NCI-H128 (cell line): ENCODE results near the gene FGF19.

Source experiments
- DNase-seq: peaks from one replicate; lab custom pipeline; 2025; ENCODE audit not compliant: unreplicated experiment; lab: John Stamatoyannopoulos, UW

The FGF19 gene, protein sequence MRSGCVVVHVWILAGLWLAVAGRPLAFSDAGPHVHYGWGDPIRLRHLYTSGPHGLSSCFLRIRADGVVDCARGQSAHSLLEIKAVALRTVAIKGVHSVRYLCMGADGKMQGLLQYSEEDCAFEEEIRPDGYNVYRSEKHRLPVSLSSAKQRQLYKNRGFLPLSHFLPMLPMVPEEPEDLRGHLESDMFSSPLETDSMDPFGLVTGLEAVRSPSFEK

GRCh38 chr11:69703768-69704507 is at the start of gene FGF19:
Gene FGF19, minus strand, starts transcription at chr11:69704022. Its CDS starts 146 bp downstream, at chr11:69703876.
- no peak for DNase-seq

- no peak for DNase-seq
These were observed 49.1 kb upstream of the FGF19 start for GRCh38 chr11:69752890-69753289.

- no peak for DNase-seq
These were observed 47.2 kb upstream of the FGF19 start for GRCh38 chr11:69750875-69751597.

DNA sequence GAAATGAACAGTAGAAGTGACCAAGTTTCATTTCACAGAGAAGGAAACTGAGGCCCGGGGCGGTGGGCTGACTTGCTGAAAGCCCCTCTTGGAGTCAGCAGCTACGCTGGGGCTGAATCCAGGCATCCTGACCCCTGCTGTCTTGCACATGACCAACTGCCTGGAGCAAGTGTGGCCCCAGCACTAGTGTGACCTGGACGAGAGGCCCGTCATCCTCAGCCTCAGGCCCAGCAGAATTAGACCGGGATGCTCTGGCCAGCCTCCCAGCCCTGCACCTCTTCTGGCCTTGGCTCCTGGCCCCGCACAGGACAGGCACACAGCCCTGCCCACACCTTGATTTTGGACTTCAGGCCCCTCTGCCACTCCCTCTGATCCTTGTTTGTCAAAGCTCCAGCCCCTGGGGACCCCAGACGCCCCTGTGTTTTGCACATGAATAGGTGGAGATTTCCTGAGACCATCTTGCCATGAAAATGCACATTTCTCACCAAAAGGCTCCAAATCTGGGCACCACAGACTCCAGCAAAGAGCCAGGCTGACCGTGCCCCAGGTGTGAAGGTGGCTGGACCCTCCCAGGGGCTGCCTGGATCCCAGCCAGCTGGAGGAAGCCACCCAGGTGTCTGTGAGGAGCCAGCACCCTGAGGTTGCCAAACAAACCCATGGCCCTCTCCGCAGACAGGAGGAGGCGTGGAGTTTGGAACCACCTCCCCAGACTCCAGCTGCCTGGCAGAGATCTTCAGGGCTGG is 46.5 kb upstream of the FGF19 start:
- DNase-seq = no peak

DNA sequence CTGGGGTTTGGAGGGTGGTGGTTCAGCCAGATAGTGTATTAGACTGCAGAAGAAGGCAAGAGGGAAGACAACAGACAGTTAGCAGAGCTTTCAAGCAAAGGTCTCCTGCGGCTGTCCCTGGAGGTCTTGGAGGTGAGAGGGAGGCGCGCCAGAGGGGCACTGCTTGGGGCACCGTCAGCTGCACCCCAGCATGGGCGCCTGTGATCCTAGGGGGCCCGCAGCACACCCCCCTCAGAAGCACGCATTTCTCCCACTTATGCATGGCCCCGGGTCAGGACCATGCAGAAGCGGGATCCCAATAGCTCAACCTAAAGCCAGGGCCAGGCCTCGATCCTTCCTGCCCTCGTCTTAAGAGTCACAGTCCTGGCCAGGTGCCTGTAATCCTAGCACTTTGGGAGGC is 44.8 kb upstream of the FGF19 start:
- DNase-seq = no peak

DNA sequence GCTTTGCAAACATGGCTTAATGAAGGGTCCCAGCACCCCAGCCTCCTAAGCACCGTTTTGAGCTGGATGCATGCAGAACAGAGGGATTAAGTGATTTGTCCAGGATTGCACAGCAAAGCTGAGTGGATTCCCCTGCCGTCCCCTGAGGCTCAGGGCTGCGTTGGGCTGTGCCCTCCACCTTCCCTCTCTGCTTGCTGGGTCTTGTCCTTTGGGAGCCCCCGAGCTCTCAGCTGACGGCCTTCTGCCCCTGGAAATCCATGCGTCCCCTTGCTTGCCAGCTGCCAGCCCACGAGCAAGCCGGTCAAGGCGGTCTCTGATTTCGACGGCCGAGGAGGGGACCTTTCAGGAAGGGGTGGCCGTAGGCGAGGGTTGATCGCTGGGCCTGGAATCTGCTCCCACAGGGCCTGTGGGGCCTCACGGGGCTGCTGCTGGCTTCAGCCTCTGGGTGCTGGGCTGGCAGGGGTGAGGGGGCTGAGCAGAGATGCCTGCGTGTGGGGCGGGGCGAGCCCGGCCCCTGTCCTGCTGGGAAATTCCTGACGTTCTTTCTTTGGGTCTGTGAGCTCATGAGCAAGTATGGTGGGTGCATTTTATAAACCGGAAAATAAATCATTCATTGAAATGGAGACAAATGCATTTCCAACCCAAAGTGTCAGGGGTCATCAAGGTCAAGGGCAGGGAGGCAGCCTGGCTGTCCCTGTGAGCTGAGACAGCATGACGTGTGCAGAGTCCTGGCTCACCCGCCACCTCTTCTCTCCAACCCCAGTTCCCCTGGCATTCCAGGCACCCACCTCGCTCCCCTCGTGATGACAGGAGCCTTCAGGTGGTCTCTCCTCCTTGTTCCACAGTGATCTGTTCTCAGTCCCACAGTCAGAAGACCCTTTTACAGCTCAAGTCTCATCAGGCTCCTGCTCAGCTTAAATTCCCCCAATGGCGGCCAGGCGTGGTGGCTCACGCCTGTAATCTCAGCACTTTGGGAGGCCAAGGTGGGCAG is 43.2 kb upstream of the FGF19 start:
- DNase-seq = no peak

- no peak for DNase-seq
These were observed 42.3 kb upstream of the FGF19 start for GRCh38 chr11:69746140-69746539.

GRCh38 chr11:69745201-69745600 is 41.4 kb upstream of the FGF19 start:
- no peak for DNase-seq

- DNase-seq = no peak
These were observed 40.6 kb upstream of the FGF19 start for GRCh38 chr11:69744435-69744834.

GRCh38 chr11:69734841-69735240 is 31.0 kb upstream of the FGF19 start:
- DNase-seq = no peak

- DNase-seq = no peak
These were observed 30.5 kb upstream of the FGF19 start for GRCh38 chr11:69734367-69734766.

DNA sequence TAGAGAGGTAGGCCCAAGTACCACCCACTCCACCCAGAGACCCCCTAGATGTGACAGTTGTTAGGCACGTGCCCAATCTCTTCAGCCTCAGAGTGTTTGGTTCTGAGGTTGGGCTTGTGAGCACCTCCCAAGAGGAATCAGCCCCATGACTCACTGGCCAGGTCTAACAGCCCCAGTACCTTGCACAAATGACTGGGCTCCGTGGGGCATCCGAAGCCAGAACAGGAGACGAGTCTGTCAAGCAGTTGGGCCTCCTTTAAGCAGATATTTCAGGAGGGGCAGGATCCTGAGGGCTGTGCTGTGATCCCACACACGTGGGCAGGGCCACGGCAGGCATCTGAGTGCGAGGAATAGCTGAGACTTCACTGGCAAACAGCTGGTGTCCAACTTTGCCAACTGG is 29.1 kb upstream of the FGF19 start:
- DNase-seq = no peak

GRCh38 chr11:69731110-69731509 is 27.3 kb upstream of the FGF19 start:
- no peak for DNase-seq

GRCh38 chr11:69730500-69730899 is 26.7 kb upstream of the FGF19 start:
- no peak for DNase-seq

DNA sequence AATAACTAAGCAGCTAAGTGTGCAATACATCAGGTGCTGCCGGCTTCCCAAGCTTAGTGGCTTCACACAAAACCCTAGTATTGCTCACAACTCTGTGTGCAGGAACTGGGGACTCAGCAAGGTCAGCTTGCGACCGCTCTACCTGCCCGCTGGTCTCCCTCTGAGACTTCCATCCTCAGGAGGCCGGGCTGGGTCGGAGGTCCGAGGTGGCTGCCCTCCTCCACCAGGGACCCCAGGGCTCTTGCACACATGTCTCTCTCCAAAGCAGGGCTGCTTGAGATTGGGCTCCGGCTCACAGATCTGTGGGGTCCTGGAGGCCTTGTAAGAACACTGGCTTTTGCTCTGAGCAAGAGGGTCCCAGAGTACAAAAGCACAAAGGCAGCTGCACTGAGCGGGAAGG is 25.4 kb upstream of the FGF19 start:
- DNase-seq = no peak

DNA sequence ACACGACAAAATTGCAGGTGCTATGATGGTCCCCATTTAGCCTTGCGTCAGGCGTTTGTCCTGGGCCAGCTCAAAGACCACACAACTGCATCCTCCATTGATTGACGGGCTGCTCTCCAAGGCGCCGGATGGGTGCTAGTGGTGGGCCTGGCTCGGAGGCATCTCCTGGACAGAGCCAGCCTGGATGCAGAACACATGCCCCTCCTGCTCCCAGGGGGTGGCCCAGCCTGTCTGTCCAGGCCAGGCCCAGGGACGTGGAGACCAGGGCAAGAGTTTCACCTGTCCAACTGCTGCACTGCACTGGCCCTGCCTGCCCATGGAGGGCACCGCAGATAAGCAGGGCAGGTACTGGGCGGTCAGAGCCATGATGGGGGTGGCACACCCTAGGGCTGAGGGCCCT is 23.4 kb upstream of the FGF19 start:
- no peak for DNase-seq

- DNase-seq = no peak
These were observed 22.7 kb upstream of the FGF19 start for GRCh38 chr11:69726481-69726880.

DNA sequence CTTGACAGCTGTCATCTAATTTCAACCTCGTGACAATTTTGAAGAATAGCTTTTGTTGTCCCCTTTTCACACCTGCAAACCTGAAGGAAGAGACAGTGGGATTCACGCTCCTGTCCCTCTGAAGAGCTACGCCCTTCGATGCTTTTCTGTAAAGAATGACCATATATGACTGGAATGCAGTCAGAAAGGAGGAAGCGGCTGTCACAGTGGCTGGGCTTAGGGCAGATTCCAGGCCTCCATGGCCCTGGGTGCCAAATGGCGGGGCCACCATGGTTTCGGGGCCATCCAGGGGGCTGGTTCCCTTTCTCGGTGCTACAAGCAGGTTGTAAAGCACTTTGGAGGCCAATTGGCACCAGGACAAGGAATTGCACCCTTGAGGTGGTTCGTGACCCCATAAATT is 22.2 kb upstream of the FGF19 start:
- no peak for DNase-seq

DNA sequence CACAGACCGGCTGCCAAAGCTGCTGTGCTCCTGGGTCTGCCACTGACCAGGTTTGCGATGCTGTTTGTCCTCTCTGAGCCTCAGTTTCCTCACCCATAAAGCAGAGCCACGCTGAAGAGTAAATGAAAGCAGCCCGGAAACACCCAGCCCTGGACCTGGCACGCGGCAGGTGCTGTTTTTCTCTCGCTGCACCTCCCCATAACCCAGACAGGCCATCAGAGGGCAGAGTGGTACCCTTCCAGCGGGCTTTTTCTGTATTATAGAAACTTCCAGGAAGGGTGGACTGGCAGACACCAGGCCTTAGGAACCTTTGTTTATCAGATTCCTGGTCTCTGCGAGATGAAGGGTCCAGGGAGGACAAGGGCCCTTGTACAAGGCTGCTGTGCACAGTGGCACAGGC is 17.9 kb upstream of the FGF19 start:
- no peak for DNase-seq

- no peak for DNase-seq
These were observed 17.3 kb upstream of the FGF19 start for GRCh38 chr11:69721106-69721505.
